ENCODE measurements around the gene PDE1C. TPM values are rescaled to one million over a fixed set of nuclear protein-coding genes. Genes with fewer than 3 reads are reported as not detected.

The PDE1C gene
- total RNA-seq, 2 donors from 2014 or later = 35.7 to 47.8 TPM

GRCh38 chr7:32043688-32044087 lies 26.5 kb downstream of the PDE1C start:
- Histone ChIP-seq H3K4me3 (no peak overlapping the region), H3K4me1 (peaks cover 0 to 23% of the 10 kb centered on the region in 2 donors), H3K27me3 (no peaks in the 10 kb centered on the region), H3K36me3 (no peaks in the 10 kb centered on the region), H3K9me3 (no peaks in the 10 kb centered on the region), H3K27ac (no peak overlapping the region)
- DNase-seq (ENCODE audit: low spot score) = no peak
- TF ChIP-seq CTCF (IDR thresholded peaks at IDR 0.05) = no peak

GRCh38 chr7:32042900-32043299 lies 27.3 kb downstream of the PDE1C start:
- Histone ChIP-seq H3K27me3 (no peaks in the 10 kb centered on the region), H3K36me3 (no peaks in the 10 kb centered on the region), H3K4me1 (peaks cover 0 to 23% of the 10 kb centered on the region in 2 donors), H3K27ac (no peak overlapping the region), H3K4me3 (no peak overlapping the region), H3K9me3 (no peaks in the 10 kb centered on the region)
- DNase-seq (ENCODE audit: low spot score) = no peak
- TF ChIP-seq CTCF (IDR thresholded peaks at IDR 0.05) = peak in 1 of 2 donors; percentile 49

GRCh38 chr7:32039000-32039756 lies 31.0 kb downstream of the PDE1C start:
- peaks cover 0 to 23% of the 10 kb centered on the region in 2 donors for H3K4me1 ChIP-seq
- no peaks in the 10 kb centered on the region for H3K36me3 ChIP-seq
- H3K27ac ChIP-seq = no peak overlapping the region
- peak in 1 of 2 donors; percentile 52 for TF ChIP-seq CTCF (IDR thresholded peaks at IDR 0.05)
- no peak for DNase-seq (ENCODE audit: low spot score)
- H3K27me3 ChIP-seq = no peaks in the 10 kb centered on the region
- no peaks in the 10 kb centered on the region for H3K9me3 ChIP-seq
- H3K4me3 ChIP-seq = no peak overlapping the region

- H3K4me3 ChIP-seq = no peak overlapping the region
- H3K9me3 ChIP-seq = no peaks in the 10 kb centered on the region
- peaks cover 0 to 17% of the 10 kb centered on the region in 2 donors for H3K4me1 ChIP-seq
- DNase-seq (ENCODE audit: low spot score) = no peak
- H3K36me3 ChIP-seq = no peaks in the 10 kb centered on the region
- H3K27ac ChIP-seq = no peak overlapping the region
- H3K27me3 ChIP-seq = no peaks in the 10 kb centered on the region
- TF ChIP-seq CTCF (IDR thresholded peaks at IDR 0.05) = no peak
These were observed 32.5 kb downstream of the PDE1C start for GRCh38 chr7:32037650-32038198.

- H3K9me3 ChIP-seq = no peaks in the 10 kb centered on the region
- no peak for DNase-seq (ENCODE audit: low spot score)
- H3K36me3 ChIP-seq = no peaks in the 10 kb centered on the region
- H3K27me3 ChIP-seq = no peaks in the 10 kb centered on the region
- no peak overlapping the region for H3K4me3 ChIP-seq
- H3K27ac ChIP-seq = no peak overlapping the region
- peaks cover 0 to 25% of the 10 kb centered on the region in 2 donors for H3K4me1 ChIP-seq
- TF ChIP-seq CTCF (IDR thresholded peaks at IDR 0.05) = no peak
These were observed 33.6 kb downstream of the PDE1C start for GRCh38 chr7:32036557-32036956.

Data from right atrium auricular region (tissue), 2 donors.